ENCODE data around the gene RPL28.
A peak's percentile ranks its signal among the peaks of the same experiment; 100 is the strongest.

The RPL28 gene

GRCh38 chr19:55382522-55383054 lies 3.1 kb upstream of the RPL28 start:
- H3K4me3 ChIP-seq (ENCODE audit: low read depth, low read length) = no peak overlapping the region
- in situ Hi-C loops (cut with HindIII; ENCODE audit: low sequenced_read_pairs) = no loop called here
- no peak for TF ChIP-seq CTCF (IDR thresholded peaks at IDR 0.05; ENCODE audit: low read depth, low read length, missing control alignments)
- DNase-seq (ENCODE audit: low read depth) = no peak

- TF ChIP-seq CTCF (IDR thresholded peaks at IDR 0.05; ENCODE audit: low read depth, low read length, missing control alignments) = no peak
- H3K4me3 ChIP-seq (ENCODE audit: low read depth, low read length) = peak overlapping the region; percentile 26
- in situ Hi-C loops (cut with HindIII; ENCODE audit: low sequenced_read_pairs) = no loop called here
- no peak for DNase-seq (ENCODE audit: low read depth)
Observed at GRCh38 chr19:55383279-55384130, 2.2 kb upstream of the RPL28 start.

- DNase-seq (ENCODE audit: low read depth) = no peak
- in situ Hi-C loops (cut with HindIII; ENCODE audit: low sequenced_read_pairs) = no loop called here
- no peak for TF ChIP-seq CTCF (IDR thresholded peaks at IDR 0.05; ENCODE audit: low read depth, low read length, missing control alignments)
- H3K4me3 ChIP-seq (ENCODE audit: low read depth, low read length) = peak within 1 kb of the TSS; percentile 97
Observed at GRCh38 chr19:55384131-55384919, 1.4 kb upstream of the RPL28 start, which contains the start of gene TMEM238. TSS of gene TMEM238 (minus strand) at chr19:55384292. CDS start at chr19:55384259, 33 bp downstream.

GRCh38 chr19:55384920-55385723 lies 610 bp upstream of the RPL28 start:
- in situ Hi-C loops (cut with HindIII; ENCODE audit: low sequenced_read_pairs) = loop anchor here (5.0 kb wide), 1 partner anchor 208 kb away; no protein-coding TSS in a partner anchor
- peak; percentile 88 for DNase-seq (ENCODE audit: low read depth)
- TF ChIP-seq CTCF (IDR thresholded peaks at IDR 0.05; ENCODE audit: low read depth, low read length, missing control alignments) = no peak
- peak overlapping the region; percentile 97 for H3K4me3 ChIP-seq (ENCODE audit: low read depth, low read length)

- DNase-seq (ENCODE audit: low read depth) = no peak
- in situ Hi-C loops (cut with HindIII; ENCODE audit: low sequenced_read_pairs) = loop anchor here (5.0 kb wide), 1 partner anchor 209 kb away; no protein-coding TSS in a partner anchor
- TF ChIP-seq CTCF (IDR thresholded peaks at IDR 0.05; ENCODE audit: low read depth, low read length, missing control alignments) = no peak
- H3K4me3 ChIP-seq (ENCODE audit: low read depth, low read length) = peak overlapping the region; percentile 97
Observed at GRCh38 chr19:55386493-55386971, 800 bp downstream of the RPL28 start.
